NCI-H2196 (cell line): ENCODE measurements around the gene SFTA2.
"Not testable (repeated sequence)": the region's sequence is repeated elsewhere in the genome, so short reads cannot be mapped to it uniquely, and the experiment has no call there.

Source experiments
- DNase-seq: peaks from one replicate; lab custom pipeline; 2025; ENCODE audit not compliant: unreplicated experiment; lab: John Stamatoyannopoulos, UW

Gene SFTA2

GRCh38 chr6:30914076-30914853 is 17.7 kb downstream of the SFTA2 start, which contains the start of gene VARS2:
VARS2 (plus strand) TSS chr6:30914238; CDS start chr6:30914837, 599 bp downstream.
- peak; percentile 91 for DNase-seq

- no peak for DNase-seq
Measured at GRCh38 chr6:30913721-30914075, 18.3 kb downstream of the SFTA2 start.

DNA sequence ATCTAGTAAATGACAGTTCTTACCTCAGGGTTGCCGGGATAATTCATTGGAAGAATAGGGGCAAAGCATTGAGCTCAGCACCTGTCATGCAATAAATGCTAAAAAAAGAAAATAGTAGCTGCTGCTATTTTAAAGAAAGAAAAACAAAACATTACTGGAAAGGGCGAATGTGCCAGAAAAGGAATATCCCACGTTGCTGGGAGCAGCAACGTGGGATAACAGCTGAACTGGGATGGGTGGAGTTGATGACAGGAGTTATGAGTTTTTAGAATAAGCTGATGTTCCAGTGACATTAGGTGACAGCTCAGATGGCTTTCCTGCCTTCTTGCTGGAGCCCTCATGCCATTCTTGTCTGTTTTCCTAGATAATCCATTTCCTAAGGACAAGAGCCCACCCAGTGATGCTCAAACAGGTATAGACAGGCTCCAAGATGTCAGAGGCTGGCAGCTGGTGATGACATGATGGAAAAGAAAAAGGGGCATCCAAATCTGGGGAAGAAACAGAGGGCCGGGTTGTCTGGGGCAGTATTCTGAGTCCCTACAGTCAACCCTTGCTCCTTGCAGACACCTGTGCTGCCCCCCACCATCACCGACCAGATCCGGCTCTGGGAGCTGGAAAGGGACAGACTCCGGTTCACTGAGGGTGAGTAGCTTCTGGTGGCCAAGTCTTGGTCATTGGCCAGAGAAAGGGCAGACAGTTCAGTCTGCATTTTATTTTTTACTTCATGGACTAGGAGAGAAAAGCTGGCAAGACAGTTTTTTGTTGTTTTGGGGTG is 19.0 kb downstream of the SFTA2 start:
- DNase-seq, result no peak

DNA sequence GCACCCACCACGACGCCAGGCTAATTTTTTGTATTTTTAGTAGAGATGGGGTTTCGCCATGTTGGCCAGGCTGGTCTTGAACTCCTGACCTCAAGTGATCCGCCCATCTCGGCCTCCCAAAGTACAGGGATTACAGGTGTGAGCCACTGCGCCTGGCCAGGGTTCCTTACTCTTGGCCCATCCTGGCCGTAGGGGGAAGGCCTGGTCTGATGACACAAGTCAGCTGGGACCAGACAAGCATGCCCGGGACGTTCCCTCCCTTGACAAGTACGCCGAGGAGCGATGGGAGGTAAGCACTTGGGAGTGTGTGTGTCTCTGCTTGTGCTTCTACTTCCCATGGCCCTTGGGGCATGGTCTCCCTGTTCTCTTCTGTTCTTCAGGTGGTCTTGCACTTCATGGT is 21.5 kb downstream of the SFTA2 start:
- not testable (repeated sequence) for DNase-seq

GRCh38 chr6:30908700-30909099 is 23.3 kb downstream of the SFTA2 start:
- no peak for DNase-seq

GRCh38 chr6:30907758-30908591 is 24.0 kb downstream of the SFTA2 start, which contains the start of gene GTF2H4:
GTF2H4 (plus strand) TSS chr6:30908207.
- DNase-seq, result peak; percentile 99

- not testable (repeated sequence) for DNase-seq
Measured at GRCh38 chr6:30907290-30907757, 24.6 kb downstream of the SFTA2 start.

- no peak for DNase-seq
Measured at GRCh38 chr6:30903236-30903635, 28.7 kb downstream of the SFTA2 start.

DNA sequence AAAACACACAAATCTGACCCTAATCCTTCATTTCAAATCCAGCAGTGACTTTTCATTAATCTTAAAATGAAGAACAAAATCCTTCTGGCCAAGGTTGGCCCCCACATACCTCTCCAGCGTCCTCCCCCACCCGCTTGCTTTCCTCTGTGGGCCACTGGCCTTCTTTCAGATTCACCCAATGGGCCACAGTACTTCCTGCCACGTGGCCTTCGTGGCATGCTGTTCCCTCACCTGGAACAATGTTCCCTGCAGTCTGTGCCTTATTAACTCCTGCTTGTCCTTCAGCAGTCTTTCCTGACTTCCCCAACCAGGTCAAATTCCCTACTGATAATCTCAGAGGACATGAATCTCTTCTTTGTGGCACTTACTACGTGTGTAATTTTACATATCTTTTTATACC is 29.3 kb downstream of the SFTA2 start:
- no peak for DNase-seq

DNA sequence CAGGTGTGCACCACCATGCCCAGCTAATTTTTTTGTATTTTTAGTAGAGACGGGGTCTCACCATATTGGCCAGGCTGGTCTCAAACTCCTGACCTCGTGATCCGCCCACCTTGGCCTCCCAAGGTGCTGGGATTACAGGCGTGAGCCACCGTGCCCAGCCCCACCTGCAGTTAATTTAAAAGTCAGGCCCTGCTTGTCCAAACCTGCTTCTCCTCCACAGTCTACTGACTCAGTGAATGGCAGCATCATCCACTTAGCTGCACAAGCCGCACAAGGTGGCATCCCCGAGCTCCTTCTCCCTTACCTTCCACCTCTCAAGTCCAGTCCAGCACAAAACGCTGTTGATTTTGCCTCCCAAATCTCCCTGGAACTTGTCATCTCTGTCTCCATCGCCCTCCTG is 29.8 kb downstream of the SFTA2 start:
- DNase-seq, result not testable (repeated sequence)

- no peak for DNase-seq
Measured at GRCh38 chr6:30901436-30901835, 30.5 kb downstream of the SFTA2 start.

GRCh38 chr6:30900863-30901417 is 31.0 kb downstream of the SFTA2 start:
- no peak for DNase-seq

- DNase-seq, result no peak
Measured at GRCh38 chr6:30898750-30899360, 33.1 kb downstream of the SFTA2 start.

DNA sequence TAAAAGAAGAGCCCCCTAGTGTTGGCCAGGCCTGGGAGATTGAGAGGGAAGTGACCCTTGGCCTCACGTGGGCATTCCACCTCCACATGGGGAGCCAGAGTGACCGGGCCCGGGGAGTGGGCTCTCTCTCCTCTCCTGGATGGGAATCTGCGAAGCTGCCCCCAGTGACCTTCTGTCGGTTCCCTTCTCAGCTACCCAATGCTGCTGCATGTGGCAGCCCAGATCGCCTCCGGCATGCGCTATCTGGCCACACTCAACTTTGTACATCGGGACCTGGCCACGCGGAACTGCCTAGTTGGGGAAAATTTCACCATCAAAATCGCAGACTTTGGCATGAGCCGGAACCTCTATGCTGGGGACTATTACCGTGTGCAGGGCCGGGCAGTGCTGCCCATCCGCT is 34.1 kb downstream of the SFTA2 start:
- no peak for DNase-seq

GRCh38 chr6:30896541-30896940 is 35.4 kb downstream of the SFTA2 start:
- no peak for DNase-seq

DNA sequence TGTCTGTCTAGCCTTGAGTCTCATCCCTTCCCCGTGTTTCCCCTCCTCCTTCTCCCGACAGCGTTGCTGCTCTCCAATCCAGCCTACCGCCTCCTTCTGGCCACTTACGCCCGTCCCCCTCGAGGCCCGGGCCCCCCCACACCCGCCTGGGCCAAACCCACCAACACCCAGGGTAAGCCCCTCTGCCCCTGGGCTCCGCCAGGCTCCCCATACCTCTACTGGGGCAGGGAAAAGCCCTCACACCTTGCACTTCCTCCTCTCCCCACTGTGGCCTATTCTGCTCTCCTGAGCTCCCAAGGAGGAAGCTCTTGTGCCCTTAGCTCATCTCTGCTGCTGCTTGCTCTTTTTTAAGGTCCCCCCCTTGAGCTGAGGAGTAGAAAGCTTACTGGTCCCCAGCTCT is 36.6 kb downstream of the SFTA2 start:
- no peak for DNase-seq

- DNase-seq, result no peak
Measured at GRCh38 chr6:30894935-30895334, 37.0 kb downstream of the SFTA2 start.

DNA sequence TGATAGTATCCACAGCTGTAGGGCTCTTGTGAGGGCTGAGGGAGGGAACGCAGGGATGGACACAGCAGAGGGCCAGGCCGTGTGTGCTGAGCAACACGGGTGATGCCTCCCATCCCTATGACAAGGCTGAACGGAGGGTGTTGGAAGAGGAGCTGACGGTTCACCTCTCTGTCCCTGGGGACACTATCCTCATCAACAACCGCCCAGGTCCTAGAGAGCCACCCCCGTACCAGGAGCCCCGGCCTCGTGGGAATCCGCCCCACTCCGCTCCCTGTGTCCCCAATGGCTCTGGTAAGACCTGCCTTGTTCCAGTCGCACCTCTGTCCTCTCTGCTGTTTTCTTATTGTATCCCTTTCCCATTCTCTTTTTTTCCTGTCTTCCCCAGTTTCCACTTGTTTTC is 37.6 kb downstream of the SFTA2 start:
- DNase-seq, result no peak

DNA sequence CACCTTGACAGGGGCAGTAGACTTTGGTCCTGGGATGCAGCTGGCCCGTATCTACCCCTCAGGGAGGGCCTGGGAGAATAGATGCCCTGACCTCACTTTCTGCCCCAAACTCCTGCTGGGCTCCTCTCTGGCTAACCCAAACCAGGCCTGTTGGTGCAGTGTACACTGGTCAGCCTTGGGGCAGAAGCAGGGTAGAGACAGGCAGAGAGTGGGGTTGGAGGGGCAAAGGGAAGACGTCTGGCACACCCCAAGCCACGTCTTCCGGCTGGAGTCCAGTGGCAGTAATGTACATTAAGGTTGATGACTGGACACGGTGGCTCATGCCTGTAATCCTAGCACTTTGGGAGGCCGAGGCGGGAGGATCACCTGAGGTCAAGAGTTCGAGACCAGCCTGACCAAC is 38.3 kb downstream of the SFTA2 start:
- no peak for DNase-seq

DNA sequence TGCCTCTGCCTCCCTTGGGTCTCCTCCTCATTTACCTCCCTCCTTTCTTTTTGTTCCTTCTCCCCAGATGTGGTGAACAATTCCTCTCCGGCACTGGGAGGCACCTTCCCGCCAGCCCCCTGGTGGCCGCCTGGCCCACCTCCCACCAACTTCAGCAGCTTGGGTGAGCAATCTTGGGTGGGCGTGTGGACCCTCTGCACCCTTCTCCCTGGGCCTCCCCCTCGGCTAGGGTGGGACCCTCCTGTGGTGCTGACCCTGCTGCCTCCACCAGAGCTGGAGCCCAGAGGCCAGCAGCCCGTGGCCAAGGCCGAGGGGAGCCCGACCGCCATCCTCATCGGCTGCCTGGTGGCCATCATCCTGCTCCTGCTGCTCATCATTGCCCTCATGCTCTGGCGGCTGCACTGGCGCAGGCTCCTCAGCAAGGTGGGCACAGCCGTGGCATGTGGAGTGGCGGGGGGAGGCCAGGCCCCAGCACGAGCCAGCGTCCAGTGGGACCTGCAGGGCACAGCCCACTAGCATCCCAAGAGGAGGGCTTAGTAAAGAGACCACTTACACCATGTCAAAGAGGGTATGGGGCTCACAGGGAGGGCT is 38.9 kb downstream of the SFTA2 start:
- DNase-seq, result no peak
